ENCODE measurements around the gene CTAGE4. TPM values are rescaled to one million over a fixed set of nuclear protein-coding genes. Genes with fewer than 3 reads are reported as not detected.
"Not testable (repeated sequence)": the region's sequence is repeated elsewhere in the genome, so short reads cannot be mapped to it uniquely, and the experiment has no call there.

The CTAGE4 gene
- total and polyA plus RNA-seq, 4 experiments from 2014 or later = 0.08 to 5.4 (median 5.0) TPM; not detected in 1

- H3K27me3 ChIP-seq (ENCODE audit: insufficient read depth, low read length); intact Hi-C loops (cut with micrococcal nuclease); H3K36me3 ChIP-seq (ENCODE audit: insufficient read depth, low read length); H3K4me3 Mint-ChIP-seq; H3K9me3 Mint-ChIP-seq; H3K4me3 ChIP-seq (ENCODE audit: low read length in 2 of 2); DNase-seq; H3K27me3 Mint-ChIP-seq; H3K4me1 Mint-ChIP-seq; H3K4me1 ChIP-seq (ENCODE audit: insufficient read depth, low read length); CTCF ChIA-PET (ENCODE audit: partially characterized antibody); H3K27ac Mint-ChIP-seq; H3K9me3 ChIP-seq (ENCODE audit: control insufficient read depth in 1 of 2, low read length in 2 of 2); H3K27ac ChIP-seq (ENCODE audit: low read depth, low read length); H3K36me3 Mint-ChIP-seq; POLR2A ChIA-PET (ENCODE audit: partially characterized antibody): not testable (repeated sequence)
These were observed 35.9 kb downstream of the CTAGE4 start for GRCh38 chr7:144219149-144219548.

- POLR2A ChIA-PET (ENCODE audit: partially characterized antibody); H3K4me3 Mint-ChIP-seq: not testable (repeated sequence)
These were observed 37.3 kb downstream of the CTAGE4 start for GRCh38 chr7:144220531-144220930.

DNA sequence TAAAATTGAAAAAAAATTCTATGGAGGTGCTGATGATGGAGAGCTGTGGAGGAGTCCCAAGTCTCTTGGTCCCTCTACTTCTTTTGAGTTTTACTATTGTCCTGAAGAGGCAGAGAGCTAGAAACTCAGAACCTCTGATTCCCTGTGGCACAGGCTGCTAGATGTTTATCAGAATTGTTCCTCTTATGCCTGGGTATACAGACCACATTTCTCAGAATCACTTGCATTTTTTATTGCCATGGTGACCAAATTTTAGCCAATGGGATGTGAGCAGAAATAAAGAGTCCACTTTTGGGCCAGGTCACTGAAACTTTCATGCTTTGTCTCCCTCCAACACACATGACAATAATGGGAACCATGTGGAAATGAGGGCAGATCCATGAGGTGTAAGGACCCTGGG is 40.4 kb downstream of the CTAGE4 start:
- H3K36me3 Mint-ChIP-seq; H3K9me3 Mint-ChIP-seq; CTCF ChIA-PET (ENCODE audit: partially characterized antibody); H3K27ac ChIP-seq (ENCODE audit: low read depth, low read length); H3K4me1 ChIP-seq (ENCODE audit: insufficient read depth, low read length); H3K4me1 Mint-ChIP-seq; H3K36me3 ChIP-seq (ENCODE audit: insufficient read depth, low read length); H3K4me3 ChIP-seq (ENCODE audit: low read length in 2 of 2); POLR2A ChIA-PET (ENCODE audit: partially characterized antibody); H3K27ac Mint-ChIP-seq; intact Hi-C loops (cut with micrococcal nuclease); H3K4me3 Mint-ChIP-seq; DNase-seq; H3K27me3 Mint-ChIP-seq; H3K9me3 ChIP-seq (ENCODE audit: control insufficient read depth in 1 of 2, low read length in 2 of 2); H3K27me3 ChIP-seq (ENCODE audit: insufficient read depth, low read length): not testable (repeated sequence)

More at GRCh38 chr7:144220531-144220930, 37.3 kb downstream of the CTAGE4 start:
- H3K27ac ChIP-seq (ENCODE audit: low read depth, low read length); H3K27me3 Mint-ChIP-seq; H3K27ac Mint-ChIP-seq; CTCF ChIA-PET (ENCODE audit: partially characterized antibody); H3K9me3 ChIP-seq (ENCODE audit: control insufficient read depth in 1 of 2, low read length in 2 of 2); intact Hi-C loops (cut with micrococcal nuclease); H3K27me3 ChIP-seq (ENCODE audit: insufficient read depth, low read length); H3K36me3 ChIP-seq (ENCODE audit: insufficient read depth, low read length); DNase-seq; H3K36me3 Mint-ChIP-seq; H3K4me1 ChIP-seq (ENCODE audit: insufficient read depth, low read length); H3K9me3 Mint-ChIP-seq; H3K4me3 ChIP-seq (ENCODE audit: low read length in 2 of 2); H3K4me1 Mint-ChIP-seq: not testable (repeated sequence)

GRCh38 chr7:144226866-144227265 is 43.6 kb downstream of the CTAGE4 start:
- H3K4me3 ChIP-seq (ENCODE audit: low read length in 2 of 2); H3K27ac Mint-ChIP-seq; H3K4me1 ChIP-seq (ENCODE audit: insufficient read depth, low read length); H3K36me3 Mint-ChIP-seq; H3K27ac ChIP-seq (ENCODE audit: low read depth, low read length); H3K9me3 Mint-ChIP-seq; H3K4me3 Mint-ChIP-seq; H3K27me3 ChIP-seq (ENCODE audit: insufficient read depth, low read length); intact Hi-C loops (cut with micrococcal nuclease); DNase-seq; CTCF ChIA-PET (ENCODE audit: partially characterized antibody); POLR2A ChIA-PET (ENCODE audit: partially characterized antibody); H3K9me3 ChIP-seq (ENCODE audit: control insufficient read depth in 1 of 2, low read length in 2 of 2); H3K4me1 Mint-ChIP-seq; H3K36me3 ChIP-seq (ENCODE audit: insufficient read depth, low read length); H3K27me3 Mint-ChIP-seq: not testable (repeated sequence)

- H3K9me3 ChIP-seq (ENCODE audit: control insufficient read depth in 1 of 2, low read length in 2 of 2); H3K36me3 Mint-ChIP-seq; H3K4me1 Mint-ChIP-seq; POLR2A ChIA-PET (ENCODE audit: partially characterized antibody); H3K4me3 Mint-ChIP-seq; H3K27me3 ChIP-seq (ENCODE audit: insufficient read depth, low read length); DNase-seq; H3K36me3 ChIP-seq (ENCODE audit: insufficient read depth, low read length); H3K4me3 ChIP-seq (ENCODE audit: low read length in 2 of 2); H3K4me1 ChIP-seq (ENCODE audit: insufficient read depth, low read length); H3K27ac ChIP-seq (ENCODE audit: low read depth, low read length); CTCF ChIA-PET (ENCODE audit: partially characterized antibody); H3K27me3 Mint-ChIP-seq; H3K9me3 Mint-ChIP-seq; intact Hi-C loops (cut with micrococcal nuclease); H3K27ac Mint-ChIP-seq: not testable (repeated sequence)
These were observed 45.5 kb downstream of the CTAGE4 start for GRCh38 chr7:144228810-144229209.

- H3K36me3 Mint-ChIP-seq; H3K4me1 Mint-ChIP-seq; H3K27ac ChIP-seq (ENCODE audit: low read depth, low read length); H3K27ac Mint-ChIP-seq; H3K27me3 Mint-ChIP-seq; H3K4me3 Mint-ChIP-seq; H3K4me1 ChIP-seq (ENCODE audit: insufficient read depth, low read length); H3K36me3 ChIP-seq (ENCODE audit: insufficient read depth, low read length); H3K9me3 Mint-ChIP-seq; DNase-seq; H3K27me3 ChIP-seq (ENCODE audit: insufficient read depth, low read length); H3K9me3 ChIP-seq (ENCODE audit: control insufficient read depth in 1 of 2, low read length in 2 of 2); H3K4me3 ChIP-seq (ENCODE audit: low read length in 2 of 2); POLR2A ChIA-PET (ENCODE audit: partially characterized antibody); intact Hi-C loops (cut with micrococcal nuclease); CTCF ChIA-PET (ENCODE audit: partially characterized antibody): not testable (repeated sequence)
These were observed 47.8 kb downstream of the CTAGE4 start for GRCh38 chr7:144231027-144231426.

- H3K27ac ChIP-seq (ENCODE audit: low read depth, low read length); H3K27ac Mint-ChIP-seq; H3K9me3 Mint-ChIP-seq; H3K27me3 ChIP-seq (ENCODE audit: insufficient read depth, low read length); POLR2A ChIA-PET (ENCODE audit: partially characterized antibody); H3K4me3 Mint-ChIP-seq; H3K4me1 ChIP-seq (ENCODE audit: insufficient read depth, low read length); H3K4me1 Mint-ChIP-seq; intact Hi-C loops (cut with micrococcal nuclease); CTCF ChIA-PET (ENCODE audit: partially characterized antibody); H3K27me3 Mint-ChIP-seq; DNase-seq; H3K36me3 Mint-ChIP-seq; H3K4me3 ChIP-seq (ENCODE audit: low read length in 2 of 2); H3K9me3 ChIP-seq (ENCODE audit: control insufficient read depth in 1 of 2, low read length in 2 of 2); H3K36me3 ChIP-seq (ENCODE audit: insufficient read depth, low read length): not testable (repeated sequence)
These were observed 49.8 kb downstream of the CTAGE4 start for GRCh38 chr7:144233039-144233438.
